Raji (cell line): Measurements from ENCODE around the gene APOOL.

Source experiments
- POLR2A ChIP-seq: IDR thresholded peaks from 2 replicates; pipeline ENCODE4 v1.6.1; 2011; ENCODE audit warnings: low read depth, low read length, control low read depth; ENCODE audit not compliant: insufficient read depth

The APOOL gene

DNA sequence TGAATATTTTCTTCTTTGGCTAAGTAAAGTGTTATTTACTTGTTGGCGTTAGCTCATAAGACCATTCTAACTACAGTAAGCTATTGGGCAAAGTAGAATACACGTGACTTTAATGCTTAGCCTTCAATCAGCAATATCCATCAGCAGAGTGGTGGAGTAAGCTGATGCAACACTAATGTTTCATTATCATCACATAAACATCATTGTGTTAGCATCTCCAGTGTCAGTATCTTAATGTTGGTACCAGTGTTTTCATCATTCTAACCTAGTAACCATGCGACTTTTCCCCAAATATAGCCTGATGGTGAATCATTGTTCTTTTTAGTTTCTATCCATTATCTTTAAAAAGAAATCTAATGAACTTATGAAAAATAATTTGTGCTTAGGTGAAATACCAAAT is 48.5 kb downstream of the APOOL start:
- no peak for TF ChIP-seq POLR2A

DNA sequence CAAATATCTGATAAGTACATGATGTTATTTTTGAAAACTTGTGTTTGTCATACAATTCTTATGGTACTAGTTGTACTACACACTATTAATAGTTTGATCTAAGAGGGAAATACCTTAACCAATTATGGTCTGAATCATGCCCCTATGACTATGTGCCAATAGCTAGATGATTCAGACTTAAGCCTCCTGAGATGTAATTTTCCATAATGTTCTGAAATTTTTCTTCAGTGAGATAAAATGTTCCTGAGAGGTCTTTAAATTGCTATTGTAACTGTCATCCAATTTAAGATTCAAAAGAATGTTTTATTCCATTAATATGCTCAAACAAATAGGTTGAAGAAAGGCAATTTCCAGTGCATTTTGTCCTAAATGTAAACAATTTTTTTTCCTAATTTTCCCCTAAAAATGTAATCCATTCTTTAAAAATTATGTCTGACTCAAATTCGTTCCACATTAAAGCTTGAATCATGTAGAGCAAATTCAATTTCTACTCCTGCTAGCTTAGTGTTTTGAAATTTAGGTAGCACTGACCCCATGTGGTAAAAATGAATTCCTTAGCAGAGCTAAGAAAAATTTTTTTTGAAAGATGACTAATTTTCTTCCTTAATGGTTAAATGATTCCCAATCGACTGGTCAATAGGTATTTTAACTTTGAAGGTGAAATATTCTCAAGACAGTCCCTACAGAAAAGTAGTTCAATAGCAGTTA is 49.1 kb downstream of the APOOL start:
- TF ChIP-seq POLR2A, result no peak

DNA sequence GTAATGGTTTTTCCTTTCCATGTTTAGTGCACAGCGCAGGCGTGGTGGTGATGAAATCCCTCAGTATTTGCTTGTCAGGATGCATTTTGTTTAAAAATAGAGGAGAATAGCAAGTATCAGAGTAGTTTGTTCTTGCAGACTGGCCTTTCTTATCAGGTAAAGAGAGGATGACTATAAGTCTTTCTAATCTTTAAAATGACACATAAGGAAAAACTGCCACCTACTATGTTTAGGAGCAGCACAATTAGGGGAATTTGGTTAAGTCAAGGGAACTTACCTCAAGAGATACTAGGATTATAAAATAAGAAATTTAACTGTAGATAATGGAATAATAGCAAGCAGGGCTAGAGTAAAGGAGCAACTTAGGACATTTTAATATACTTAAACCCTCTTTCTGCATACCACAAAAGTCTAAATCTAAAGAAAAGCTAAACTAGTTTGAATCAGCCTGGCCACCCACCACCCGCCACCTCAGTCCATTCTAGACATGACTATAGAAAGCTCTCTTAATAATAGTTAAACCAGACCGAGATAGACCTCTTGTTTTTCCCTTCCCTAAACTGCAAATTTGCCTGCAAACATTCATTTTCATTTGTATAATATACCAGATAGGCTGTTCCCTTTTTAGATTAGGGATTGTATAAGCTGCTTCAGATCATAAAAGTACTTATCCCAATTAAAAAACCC is 62.0 kb downstream of the APOOL start:
- TF ChIP-seq POLR2A, result no peak

DNA sequence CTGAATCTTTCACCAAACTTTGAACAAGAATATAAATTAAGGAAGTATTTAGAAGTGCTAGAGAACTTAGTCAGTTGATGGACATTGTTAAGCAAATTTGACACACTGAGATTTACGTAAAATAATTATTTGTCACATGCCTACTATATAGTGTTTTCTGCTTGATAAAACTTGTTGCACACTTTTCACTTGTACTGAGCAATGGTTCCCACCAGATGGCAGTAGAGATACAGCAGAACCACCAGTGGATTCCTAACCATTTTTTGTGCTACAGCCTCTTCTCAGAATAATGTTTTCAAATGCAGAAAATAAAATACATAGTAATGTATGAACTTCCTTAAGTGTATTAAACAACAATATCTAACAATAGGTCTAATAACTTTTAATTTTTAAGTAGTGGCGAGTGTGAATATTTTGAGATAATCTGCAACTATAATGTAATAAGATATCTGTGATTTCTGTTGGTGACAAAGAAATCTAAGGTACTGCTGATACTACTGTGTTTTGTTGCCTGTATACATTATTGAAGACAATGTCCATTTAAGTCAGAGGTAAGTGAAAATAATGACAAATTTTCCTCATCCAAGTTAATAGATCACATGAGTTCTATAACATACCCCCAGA is 81.2 kb downstream of the APOOL start:
- TF ChIP-seq POLR2A, result no peak

DNA sequence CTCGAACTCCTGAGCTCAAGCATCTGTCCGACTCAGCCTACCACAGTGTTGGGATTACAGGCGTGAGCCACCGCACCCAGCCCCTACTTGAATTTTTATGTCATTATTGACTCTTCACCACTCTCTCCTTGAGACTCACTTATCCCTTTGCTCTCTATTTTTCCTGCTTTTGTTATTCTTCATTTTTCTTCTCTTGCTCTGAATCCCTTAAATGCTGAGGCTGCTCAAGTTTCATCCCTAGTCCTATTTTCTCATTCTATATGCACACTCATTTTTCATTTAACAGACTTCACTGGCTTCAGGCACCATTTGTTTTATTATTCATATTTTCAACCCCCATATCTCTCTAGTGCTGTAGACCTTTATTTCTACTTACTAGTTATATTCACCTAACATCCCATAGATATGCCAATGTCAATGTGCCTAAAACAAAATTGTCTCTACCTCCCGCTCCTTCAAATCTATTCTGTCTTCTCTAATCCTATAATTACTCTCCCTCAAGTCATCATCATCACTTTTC is 85.7 kb downstream of the APOOL start:
- no peak for TF ChIP-seq POLR2A

DNA sequence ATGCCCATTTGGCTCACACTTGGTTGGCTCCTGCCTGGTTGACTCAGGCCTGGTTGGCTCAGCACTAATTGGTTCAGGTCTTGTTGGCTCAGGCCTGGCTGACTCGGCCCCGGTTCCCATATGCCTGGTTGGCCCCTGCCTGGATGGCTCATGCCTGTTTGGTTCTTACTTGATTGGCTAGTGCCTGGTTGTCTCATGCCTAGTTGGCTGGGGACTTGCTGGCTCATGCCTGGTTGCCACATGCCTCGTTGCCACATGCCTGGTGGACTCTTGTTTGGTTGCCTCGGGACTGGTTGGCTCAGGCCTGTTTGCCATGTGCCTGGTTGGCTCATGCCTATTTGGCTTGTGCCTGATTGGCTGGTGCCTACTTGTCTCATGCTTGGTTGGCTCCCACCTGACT is 103.7 kb downstream of the APOOL start:
- no peak for TF ChIP-seq POLR2A

DNA sequence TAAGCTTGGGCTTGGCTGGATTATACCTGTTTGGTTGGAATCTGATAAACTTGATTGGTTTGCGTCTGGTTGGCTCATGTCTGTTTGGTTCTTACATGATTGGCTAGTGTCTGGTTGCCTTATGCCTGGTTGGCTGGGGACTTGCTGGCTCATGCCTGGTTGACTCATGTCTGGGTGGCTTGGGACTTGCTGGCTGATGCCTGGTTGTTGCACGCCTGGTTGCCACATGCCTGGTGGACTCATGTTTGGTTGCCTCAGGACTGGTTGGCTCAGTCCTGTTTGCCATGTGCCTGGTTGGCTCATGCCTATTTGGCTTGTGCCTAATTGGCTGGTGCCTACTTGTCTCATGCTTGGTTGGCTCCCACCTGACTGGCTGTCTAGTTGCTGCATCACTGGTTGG is 104.5 kb downstream of the APOOL start:
- TF ChIP-seq POLR2A, result no peak

DNA sequence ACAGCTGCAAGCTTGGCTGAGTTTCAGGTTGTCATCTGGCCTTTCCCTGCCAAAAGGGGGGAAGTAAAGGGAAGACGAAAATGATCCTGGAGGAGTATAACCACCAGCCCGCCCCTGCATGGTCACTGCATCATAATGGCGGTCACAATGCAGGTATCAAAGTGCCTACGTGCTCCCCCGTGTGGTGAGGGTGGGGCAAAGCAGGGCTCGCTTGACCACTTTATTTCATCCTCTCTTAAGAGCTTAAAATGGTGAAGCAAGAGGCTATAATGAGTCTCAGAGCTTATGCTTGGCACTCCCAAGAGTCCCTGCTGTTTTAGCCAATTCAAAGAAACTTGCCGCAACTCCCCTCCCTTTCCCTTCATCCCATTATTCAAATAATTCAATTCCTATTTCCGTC is 105.6 kb downstream of the APOOL start:
- no peak for TF ChIP-seq POLR2A

DNA sequence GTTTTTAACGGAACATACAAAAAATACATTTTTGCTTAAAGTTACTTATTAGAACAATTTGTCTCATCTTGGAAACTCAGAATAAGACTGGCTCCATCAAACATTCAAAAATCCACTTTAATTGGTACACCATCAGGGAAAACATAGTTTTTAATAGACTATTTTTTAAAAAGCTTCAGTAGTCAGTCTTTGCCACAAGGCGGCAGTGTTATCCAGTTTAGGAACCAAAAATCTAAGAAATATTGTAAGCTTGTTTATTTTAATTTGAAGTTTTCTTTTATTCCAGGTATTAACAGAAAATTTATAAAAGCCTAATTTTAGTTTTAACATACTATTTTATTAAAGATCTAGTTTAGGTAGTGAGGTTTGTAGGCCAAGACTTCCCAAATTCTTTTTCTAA is 107.7 kb downstream of the APOOL start:
- TF ChIP-seq POLR2A, result no peak

DNA sequence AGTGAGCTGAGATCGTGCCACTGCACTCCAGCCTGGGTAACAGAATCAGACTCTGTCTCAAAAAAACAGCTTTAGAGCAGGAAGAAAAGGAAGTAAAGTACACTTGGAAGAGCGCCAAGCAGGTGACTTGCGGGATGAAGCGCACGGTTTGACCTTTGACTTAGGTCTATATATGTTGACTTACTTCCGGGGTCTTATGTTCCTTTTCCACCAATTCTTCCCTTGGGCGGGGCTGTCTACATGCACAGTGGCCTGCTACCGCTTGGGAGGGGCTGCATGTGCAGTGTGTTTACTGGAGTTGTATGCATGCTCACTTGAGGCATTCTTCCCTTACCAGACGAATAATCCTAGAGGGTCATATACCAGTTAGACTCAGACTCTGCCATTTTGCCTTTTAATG is 108.6 kb downstream of the APOOL start:
- TF ChIP-seq POLR2A, result no peak

DNA sequence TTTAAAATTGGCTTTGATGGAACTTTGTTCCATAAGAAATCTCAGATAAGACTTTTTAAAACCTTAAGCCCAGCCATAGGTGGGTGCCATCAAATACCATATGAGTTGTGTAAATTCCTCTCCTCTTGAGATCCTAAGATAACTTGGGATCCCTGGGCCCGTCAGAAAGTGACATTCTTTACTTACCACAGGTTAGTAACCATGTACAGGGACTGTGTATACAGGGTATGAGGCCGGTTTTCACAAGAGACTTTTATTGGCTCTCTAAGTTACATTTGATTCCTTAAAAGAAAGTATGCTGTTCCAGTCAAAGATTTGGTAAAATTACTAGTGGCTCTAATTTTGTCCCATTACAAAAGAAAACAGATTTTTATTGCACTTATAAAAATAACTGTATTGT is 110.1 kb downstream of the APOOL start:
- no peak for TF ChIP-seq POLR2A

DNA sequence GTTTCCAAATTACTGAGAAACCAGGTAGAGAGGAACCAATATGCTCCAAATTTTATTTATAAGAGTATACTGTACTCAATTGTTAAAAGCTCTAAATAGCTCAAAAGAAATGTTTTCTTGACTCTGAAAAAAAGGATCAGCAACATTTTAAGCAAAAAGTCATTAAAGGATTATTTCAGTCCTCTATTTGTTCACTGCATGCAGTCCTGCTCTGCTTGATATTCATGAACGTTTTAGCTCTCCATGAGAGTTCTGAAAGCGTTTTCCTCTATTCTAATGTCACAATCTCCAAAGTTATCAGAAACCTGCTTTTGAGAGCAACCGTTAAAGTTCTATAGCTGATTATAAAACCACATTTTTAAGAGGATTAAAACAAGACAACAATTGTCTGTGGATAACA is 110.5 kb downstream of the APOOL start:
- TF ChIP-seq POLR2A, result no peak

DNA sequence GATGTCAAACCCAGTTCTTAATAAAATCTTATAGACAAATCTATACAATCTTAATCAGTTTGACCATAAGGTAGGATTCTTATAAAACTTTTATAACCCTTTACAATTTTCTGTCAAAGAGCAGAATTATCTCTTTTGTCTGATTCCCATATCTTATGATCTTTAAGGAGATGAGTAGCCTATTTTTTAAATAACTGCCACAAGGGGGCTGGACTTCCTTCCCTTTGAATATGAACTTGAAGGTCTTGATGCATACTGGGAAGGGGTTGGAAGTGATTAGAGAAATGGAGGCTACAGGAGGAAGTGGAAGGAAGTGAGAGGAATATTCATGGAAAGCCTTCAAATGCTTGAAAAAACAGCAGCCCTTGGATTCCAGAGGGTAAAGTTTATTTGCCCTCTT is 111.1 kb downstream of the APOOL start:
- no peak for TF ChIP-seq POLR2A

DNA sequence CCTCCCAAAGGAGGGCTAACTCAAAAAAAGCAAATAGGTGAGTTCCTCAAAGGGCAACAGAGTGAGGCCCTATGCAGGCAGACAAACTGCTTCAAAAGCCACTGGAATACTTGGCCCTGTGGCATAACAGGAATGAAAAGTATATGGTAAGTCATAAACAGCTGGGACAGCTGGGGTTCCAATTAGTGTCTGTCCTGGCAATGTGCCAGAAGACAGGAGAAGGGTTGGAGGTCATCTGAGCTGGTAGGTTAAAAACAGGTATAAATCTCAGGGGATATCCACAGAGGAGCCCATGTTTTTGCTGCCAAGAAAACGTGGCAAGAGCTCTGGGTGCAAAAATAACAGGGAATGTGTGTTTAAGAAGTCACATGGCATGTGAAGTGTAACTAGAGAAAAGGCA is 111.6 kb downstream of the APOOL start:
- TF ChIP-seq POLR2A, result no peak

DNA sequence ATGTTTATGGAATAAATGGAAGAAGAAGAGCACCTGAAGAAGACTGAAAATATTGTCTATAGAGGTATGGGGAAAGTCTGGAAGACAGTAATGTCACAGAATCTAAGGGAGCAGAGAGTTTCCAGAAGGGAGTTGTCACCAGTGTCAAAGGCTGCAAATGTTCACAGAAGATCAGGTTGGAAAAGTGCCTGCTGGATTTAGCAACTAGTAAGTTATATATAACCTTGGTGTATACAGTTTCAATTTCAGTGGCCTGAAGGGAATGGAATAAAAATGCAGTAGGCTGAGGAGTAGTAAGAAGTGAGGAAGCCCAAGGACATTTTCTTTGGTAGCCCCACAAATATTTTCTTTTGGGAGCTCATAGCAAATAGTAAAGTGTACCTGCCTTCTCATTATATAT is 132.7 kb downstream of the APOOL start:
- no peak for TF ChIP-seq POLR2A

DNA sequence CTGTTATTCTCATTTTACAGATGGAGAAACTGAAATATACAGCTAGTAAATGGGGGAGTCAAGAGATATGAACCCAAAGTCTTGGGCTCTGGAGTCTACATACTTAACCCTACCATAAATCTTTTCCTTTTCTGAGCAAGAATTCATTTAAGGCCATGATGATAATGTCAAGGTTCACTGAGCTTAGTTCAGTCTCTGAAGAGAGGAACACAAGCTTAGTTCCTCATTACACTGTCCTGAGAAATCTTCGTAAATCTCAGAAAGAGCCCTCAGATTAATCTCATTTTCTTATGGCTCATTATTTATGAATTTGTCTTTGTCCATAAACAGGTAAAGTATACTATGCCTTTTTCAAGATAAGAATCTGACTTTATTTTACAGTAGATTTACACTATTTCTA is 135.7 kb downstream of the APOOL start:
- no peak for TF ChIP-seq POLR2A

DNA sequence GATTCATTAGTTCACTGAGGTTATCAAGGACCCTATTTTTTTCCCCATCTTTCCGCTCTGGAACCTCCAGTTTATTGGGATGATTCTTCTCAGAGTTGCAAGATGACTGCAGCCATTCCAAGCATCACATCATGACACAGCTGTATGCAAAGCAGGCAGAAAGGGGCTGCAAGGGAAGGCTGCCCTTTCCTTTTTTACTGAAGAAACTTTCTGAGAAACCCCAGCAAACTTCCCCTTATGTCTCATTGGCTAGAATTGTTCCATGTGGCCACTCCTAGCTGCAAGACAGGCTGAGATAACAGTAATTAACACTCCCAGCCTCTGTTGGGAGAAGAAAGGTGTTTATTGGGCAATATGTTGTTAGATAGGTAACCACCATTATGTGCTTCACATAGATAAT is 137.3 kb downstream of the APOOL start:
- no peak for TF ChIP-seq POLR2A
